Cardiac muscle cell (in vitro differentiated cells and primary cell): Measurements from ENCODE around the gene CNMD. TPM values are rescaled to one million over a fixed set of nuclear protein-coding genes. Genes with fewer than 3 reads are reported as not detected.
"Not testable (repeated sequence)": the region's sequence is repeated elsewhere in the genome, so short reads cannot be mapped to it uniquely, and the experiment has no call there.

Experiments
- DNase-seq, 2 donors: peaks; one replicate each; pipeline versions ENCODE4 v3.0.0 to v3.0.0-alpha.2; 2010 to 2017; ENCODE audit warnings: low read depth in 1 of 2, low spot score in 1 of 2
- H3K27ac ChIP-seq: fragments of 200-600 bp; sonication (generic); 2 replicates; pipeline ENCODE4 v1.5.1; 2016
- H3K27me3 ChIP-seq: fragments of 200-600 bp; sonication (generic); 2 replicates; pipeline ENCODE4 v1.6.0; 2016; ENCODE audit warnings: control low read depth
- H3K36me3 ChIP-seq: fragments of 200-600 bp; sonication (generic); 2 replicates; pipeline ENCODE4 v1.5.1; 2016; ENCODE audit warnings: control low read depth
- H3K4me1 ChIP-seq: fragments of 200-600 bp; sonication (generic); 2 replicates; pipeline ENCODE4 v1.8.1; 2017; ENCODE audit warnings: low read depth, mild to moderate bottlenecking, mixed run types
- H3K4me3 ChIP-seq: fragments of 200-600 bp; sonication (generic); 2 replicates; pipeline ENCODE4 v1.5.1; 2016; ENCODE audit warnings: mild to moderate bottlenecking
- H3K9me3 ChIP-seq: fragments of 200-600 bp; sonication (generic); 2 replicates; pipeline ENCODE4 v1.5.1; 2017; ENCODE audit warnings: low read depth, mild to moderate bottlenecking, control low read depth
- CTCF ChIP-seq: IDR thresholded peaks from 2 replicates; pipeline ENCODE4 v1.5.1; 2012; ENCODE audit warnings: low read depth, mild to moderate bottlenecking, low read length
- polyA plus RNA-seq: library from polyadenylated mRNA; unstranded; fragments of >200 nt; fragmentation: Nextera tagmentation; extraction: Ambion mirVana; gene quantifications from 2 replicates; pipeline ENCODE4 v1.2.1, GENCODE V29; 2016
- total RNA-seq: library from RNA; depleted of rRNA; stranded (reverse); fragments of >200 nt; gene quantifications from 2 replicates; pipeline ENCODE4 v1.2.3, GENCODE V29; 2016

Gene CNMD
- total and polyA plus RNA-seq, 2 experiments from 2014 or later, result 0.15 to 0.16 TPM

- no peaks in the 10 kb centered on the region for H3K9me3 ChIP-seq
Observed at GRCh38 chr13:52703482-52703881, 36.1 kb downstream of the CNMD start.

GRCh38 chr13:52701728-52702465 is 37.7 kb downstream of the CNMD start:
- Histone ChIP-seq H3K27ac (no peak overlapping the region), H3K9me3 (no peaks in the 10 kb centered on the region), H3K4me1 (peaks cover 3% of the 10 kb centered on the region), H3K27me3 (no peaks in the 10 kb centered on the region), H3K4me3 (no peak overlapping the region), H3K36me3 (no peaks in the 10 kb centered on the region)
- TF ChIP-seq CTCF, result no peak
- DNase-seq, result no peak

More at GRCh38 chr13:52703482-52703881, 36.1 kb downstream of the CNMD start:
- no peak for DNase-seq
- no peak for TF ChIP-seq CTCF
- Histone ChIP-seq H3K36me3 (no peaks in the 10 kb centered on the region), H3K27ac (no peak overlapping the region), H3K4me1 (peaks cover 3% of the 10 kb centered on the region), H3K27me3 (no peaks in the 10 kb centered on the region), H3K4me3 (no peak overlapping the region)

GRCh38 chr13:52696566-52696965 is 43.1 kb downstream of the CNMD start:
- H3K9me3 ChIP-seq, result no peaks in the 10 kb centered on the region
- H3K4me1 ChIP-seq, result no peaks in the 10 kb centered on the region
- no peaks in the 10 kb centered on the region for H3K27me3 ChIP-seq
- DNase-seq, result no peak
- TF ChIP-seq CTCF, result no peak
- no peak overlapping the region for H3K27ac ChIP-seq
- no peak overlapping the region for H3K4me3 ChIP-seq
- no peaks in the 10 kb centered on the region for H3K36me3 ChIP-seq

- no peak for TF ChIP-seq CTCF
- DNase-seq, result peak in 1 of 2 donors; percentile 65
- H3K9me3 ChIP-seq, result no peaks in the 10 kb centered on the region
- no peaks in the 10 kb centered on the region for H3K4me1 ChIP-seq
- H3K27ac ChIP-seq, result no peak overlapping the region
- H3K4me3 ChIP-seq, result no peak overlapping the region
- no peaks in the 10 kb centered on the region for H3K36me3 ChIP-seq
- no peaks in the 10 kb centered on the region for H3K27me3 ChIP-seq
Observed at GRCh38 chr13:52695856-52696255, 43.8 kb downstream of the CNMD start.

- TF ChIP-seq CTCF, result no peak
- no peak for DNase-seq
- no peaks in the 10 kb centered on the region for H3K27me3 ChIP-seq
- H3K36me3 ChIP-seq, result peaks cover 17% of the 10 kb centered on the region
- no peak overlapping the region for H3K4me3 ChIP-seq
- no peaks in the 10 kb centered on the region for H3K9me3 ChIP-seq
- H3K4me1 ChIP-seq, result no peaks in the 10 kb centered on the region
- no peak overlapping the region for H3K27ac ChIP-seq
Observed at GRCh38 chr13:52686376-52686775, 53.2 kb downstream of the CNMD start.

GRCh38 chr13:52685806-52686205 is 53.8 kb downstream of the CNMD start:
- H3K4me3 ChIP-seq, H3K4me1 ChIP-seq, H3K9me3 ChIP-seq, H3K27me3 ChIP-seq, H3K27ac ChIP-seq, DNase-seq: not testable (repeated sequence)
- H3K36me3 ChIP-seq, result peaks cover 20% of the 10 kb centered on the region
